ENCODE data around the gene STRIT1.
"Not testable (repeated sequence)": the region's sequence is repeated elsewhere in the genome, so short reads cannot be mapped to it uniquely, and the experiment has no call there.

The STRIT1 gene

DNA sequence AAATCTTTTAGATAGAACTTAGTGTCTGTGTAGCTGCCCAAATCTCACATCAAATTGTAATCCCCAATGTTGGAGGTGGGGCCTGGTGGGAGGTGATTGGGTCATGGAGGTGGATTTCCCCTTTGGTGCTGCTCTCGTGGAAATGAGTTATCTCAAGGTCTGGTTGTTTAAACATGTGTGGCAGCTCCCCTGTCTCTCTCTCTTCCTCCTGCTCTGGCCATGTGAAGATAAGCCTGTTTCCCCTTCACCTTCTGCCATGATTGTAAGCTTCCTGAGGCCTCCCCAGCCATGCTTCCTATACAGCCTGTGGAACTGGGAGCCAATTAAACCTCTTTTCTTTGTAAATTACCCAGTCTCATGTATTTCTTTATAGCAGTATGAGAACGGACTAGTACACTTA lies 30.6 kb downstream of the STRIT1 start:
- not testable (repeated sequence) for H3K4me1 ChIP-seq (ENCODE audit: control insufficient read depth, low read depth, low read length); H3K27ac ChIP-seq (ENCODE audit: low read length); H3K4me3 ChIP-seq (ENCODE audit: low read length); H3K9ac ChIP-seq (ENCODE audit: low read length); H3K9me3 ChIP-seq (ENCODE audit: control insufficient read depth, low read depth, low read length); H3K27me3 ChIP-seq (ENCODE audit: control insufficient read depth, insufficient read depth, low read length)
- H3K36me3 ChIP-seq (ENCODE audit: control insufficient read depth, low read depth, low read length), result peaks cover 34% of the 10 kb centered on the region

DNA sequence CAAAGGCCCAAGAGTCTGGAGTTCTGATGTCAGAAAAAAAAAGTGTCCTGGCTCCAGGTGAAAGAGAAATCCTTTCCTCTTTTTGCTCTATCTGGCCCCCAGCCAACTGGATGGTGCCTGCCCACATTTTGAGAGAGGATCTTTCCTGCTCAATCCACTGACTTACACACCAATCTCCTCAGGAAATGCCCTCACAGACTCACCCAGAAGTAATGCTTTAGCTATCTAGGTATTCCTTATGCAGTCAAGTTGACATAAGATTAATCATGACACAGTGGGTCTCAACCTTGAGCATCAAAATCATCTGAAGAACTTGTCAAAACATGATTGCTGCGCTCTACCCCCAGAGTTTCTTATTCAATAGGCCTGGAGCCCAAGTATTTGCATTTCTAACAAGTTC lies 31.2 kb downstream of the STRIT1 start:
- Histone ChIP-seq H3K27me3 (ENCODE audit: control insufficient read depth, insufficient read depth, low read length) (no peaks in the 10 kb centered on the region), H3K4me1 (ENCODE audit: control insufficient read depth, low read depth, low read length) (no peaks in the 10 kb centered on the region), H3K4me3 (ENCODE audit: low read length) (no peak overlapping the region), H3K27ac (ENCODE audit: low read length) (no peak overlapping the region), H3K9ac (ENCODE audit: low read length) (no peak overlapping the region), H3K9me3 (ENCODE audit: control insufficient read depth, low read depth, low read length) (no peaks in the 10 kb centered on the region), H3K36me3 (ENCODE audit: control insufficient read depth, low read depth, low read length) (peaks cover 29% of the 10 kb centered on the region)

DNA sequence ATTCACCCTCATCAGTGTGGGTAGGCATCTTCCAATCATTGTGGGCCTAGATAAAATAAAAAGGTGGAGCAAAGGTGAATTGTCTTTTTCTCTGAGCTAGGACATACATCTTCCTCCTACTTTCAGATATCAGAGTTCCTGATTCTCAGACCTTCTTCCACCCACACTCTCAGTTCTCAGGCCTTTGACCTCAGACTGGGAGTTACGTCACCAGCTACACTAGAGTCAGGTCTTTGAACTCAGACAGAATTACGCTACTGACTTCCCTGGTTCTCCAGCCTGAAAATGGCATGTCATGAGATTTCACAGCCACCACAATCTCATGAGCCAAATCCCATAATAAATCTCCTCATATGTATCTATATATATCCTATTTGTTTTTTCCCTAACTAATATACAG lies 39.0 kb downstream of the STRIT1 start:
- Histone ChIP-seq H3K27me3 (ENCODE audit: control insufficient read depth, insufficient read depth, low read length) (no peaks in the 10 kb centered on the region), H3K27ac (ENCODE audit: low read length) (no peak overlapping the region), H3K4me3 (ENCODE audit: low read length) (no peak overlapping the region), H3K9me3 (ENCODE audit: control insufficient read depth, low read depth, low read length) (no peaks in the 10 kb centered on the region), H3K36me3 (ENCODE audit: control insufficient read depth, low read depth, low read length) (peaks cover 53% of the 10 kb centered on the region), H3K9ac (ENCODE audit: low read length) (no peak overlapping the region), H3K4me1 (ENCODE audit: control insufficient read depth, low read depth, low read length) (no peaks in the 10 kb centered on the region)

GRCh38 chr3:155252535-155252934 lies 40.9 kb downstream of the STRIT1 start:
- no peaks in the 10 kb centered on the region for H3K4me1 ChIP-seq (ENCODE audit: control insufficient read depth, low read depth, low read length)
- no peak overlapping the region for H3K4me3 ChIP-seq (ENCODE audit: low read length)
- no peaks in the 10 kb centered on the region for H3K27me3 ChIP-seq (ENCODE audit: control insufficient read depth, insufficient read depth, low read length)
- H3K36me3 ChIP-seq (ENCODE audit: control insufficient read depth, low read depth, low read length), result peaks cover 64% of the 10 kb centered on the region
- no peaks in the 10 kb centered on the region for H3K9me3 ChIP-seq (ENCODE audit: control insufficient read depth, low read depth, low read length)
- H3K9ac ChIP-seq (ENCODE audit: low read length), result no peak overlapping the region
- no peak overlapping the region for H3K27ac ChIP-seq (ENCODE audit: low read length)

GRCh38 chr3:155252021-155252420 lies 41.5 kb downstream of the STRIT1 start:
- Histone ChIP-seq H3K4me1 (ENCODE audit: control insufficient read depth, low read depth, low read length) (no peaks in the 10 kb centered on the region), H3K27ac (ENCODE audit: low read length) (no peak overlapping the region), H3K27me3 (ENCODE audit: control insufficient read depth, insufficient read depth, low read length) (no peaks in the 10 kb centered on the region), H3K9ac (ENCODE audit: low read length) (no peak overlapping the region), H3K9me3 (ENCODE audit: control insufficient read depth, low read depth, low read length) (no peaks in the 10 kb centered on the region), H3K36me3 (ENCODE audit: control insufficient read depth, low read depth, low read length) (peaks cover 65% of the 10 kb centered on the region), H3K4me3 (ENCODE audit: low read length) (no peak overlapping the region)

DNA sequence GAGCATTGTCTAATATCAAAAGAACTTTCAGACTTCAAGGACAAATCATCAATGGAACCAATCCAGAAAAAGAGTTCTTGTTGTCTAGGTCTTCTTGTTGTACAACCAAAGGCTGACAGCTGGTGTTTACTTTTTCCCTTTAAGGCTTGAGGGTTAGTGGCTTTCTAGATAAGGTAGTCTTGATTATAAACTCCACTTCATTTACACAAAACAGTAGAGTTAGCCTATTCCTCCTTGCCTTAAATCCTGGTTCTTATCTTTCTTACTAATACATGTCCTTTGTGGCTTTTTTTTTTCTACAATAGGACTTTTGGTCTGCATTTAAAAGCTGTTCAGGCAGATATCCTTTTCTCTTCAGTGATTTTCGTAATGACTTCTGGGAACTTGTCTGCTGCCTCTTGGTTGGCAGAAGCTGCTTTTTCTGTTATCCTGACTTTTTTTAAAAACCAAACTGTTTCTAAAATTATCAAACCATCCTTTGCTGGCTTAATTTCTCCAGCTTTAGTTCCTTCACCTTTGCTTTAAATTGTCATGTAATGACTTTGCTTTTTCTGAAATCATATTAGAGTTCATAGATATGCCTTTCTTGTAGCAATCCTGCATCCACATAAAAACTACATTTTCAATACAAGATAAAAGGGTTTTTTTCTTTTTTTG lies 44.8 kb downstream of the STRIT1 start:
- no peaks in the 10 kb centered on the region for H3K9me3 ChIP-seq (ENCODE audit: control insufficient read depth, low read depth, low read length)
- H3K4me3 ChIP-seq (ENCODE audit: low read length), result no peak overlapping the region
- H3K4me1 ChIP-seq (ENCODE audit: control insufficient read depth, low read depth, low read length), result no peaks in the 10 kb centered on the region
- peaks cover 48% of the 10 kb centered on the region for H3K36me3 ChIP-seq (ENCODE audit: control insufficient read depth, low read depth, low read length)
- no peaks in the 10 kb centered on the region for H3K27me3 ChIP-seq (ENCODE audit: control insufficient read depth, insufficient read depth, low read length)
- no peak overlapping the region for H3K27ac ChIP-seq (ENCODE audit: low read length)
- no peak overlapping the region for H3K9ac ChIP-seq (ENCODE audit: low read length)

- no peak overlapping the region for H3K9ac ChIP-seq (ENCODE audit: low read length)
- peaks cover 26% of the 10 kb centered on the region for H3K9me3 ChIP-seq (ENCODE audit: control insufficient read depth, low read depth, low read length)
- no peaks in the 10 kb centered on the region for H3K4me1 ChIP-seq (ENCODE audit: control insufficient read depth, low read depth, low read length)
- H3K36me3 ChIP-seq (ENCODE audit: control insufficient read depth, low read depth, low read length), result peaks cover 39% of the 10 kb centered on the region
- H3K4me3 ChIP-seq (ENCODE audit: low read length), result no peak overlapping the region
- no peaks in the 10 kb centered on the region for H3K27me3 ChIP-seq (ENCODE audit: control insufficient read depth, insufficient read depth, low read length)
- no peak overlapping the region for H3K27ac ChIP-seq (ENCODE audit: low read length)
Measured at GRCh38 chr3:155244699-155245098, 48.8 kb downstream of the STRIT1 start.

- no peak overlapping the region for H3K9ac ChIP-seq (ENCODE audit: low read length)
- no peak overlapping the region for H3K4me3 ChIP-seq (ENCODE audit: low read length)
Measured at GRCh38 chr3:155244216-155244615, 49.3 kb downstream of the STRIT1 start.

DNA sequence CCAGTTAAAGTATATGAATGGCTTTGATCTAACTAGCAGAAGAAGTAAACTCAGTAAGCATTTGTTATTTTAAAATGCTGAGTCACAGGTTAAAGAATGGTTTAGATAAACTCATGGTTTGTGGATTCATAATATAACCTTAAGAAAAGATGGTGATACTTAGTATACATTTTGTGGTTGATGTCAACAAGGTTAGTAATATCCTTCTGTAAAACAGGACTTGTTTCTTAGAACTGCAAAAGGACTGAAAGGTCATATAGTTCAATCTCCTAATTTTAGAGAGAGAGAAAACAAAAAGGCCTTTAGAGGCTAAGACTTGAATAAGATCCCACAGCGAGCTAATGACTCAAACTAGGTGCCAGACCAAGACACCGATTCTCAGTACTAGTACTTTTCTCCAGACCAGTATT lies 50.0 kb downstream of the STRIT1 start:
- Histone ChIP-seq H3K4me3 (ENCODE audit: low read length) (no peak overlapping the region), H3K27ac (ENCODE audit: low read length) (no peak overlapping the region), H3K36me3 (ENCODE audit: control insufficient read depth, low read depth, low read length) (peaks cover 36% of the 10 kb centered on the region), H3K9ac (ENCODE audit: low read length) (no peak overlapping the region), H3K4me1 (ENCODE audit: control insufficient read depth, low read depth, low read length) (no peaks in the 10 kb centered on the region), H3K9me3 (ENCODE audit: control insufficient read depth, low read depth, low read length) (peaks cover 37% of the 10 kb centered on the region), H3K27me3 (ENCODE audit: control insufficient read depth, insufficient read depth, low read length) (no peaks in the 10 kb centered on the region)

More at GRCh38 chr3:155244216-155244615, 49.3 kb downstream of the STRIT1 start:
- H3K27me3 ChIP-seq (ENCODE audit: control insufficient read depth, insufficient read depth, low read length), result no peaks in the 10 kb centered on the region
- no peaks in the 10 kb centered on the region for H3K4me1 ChIP-seq (ENCODE audit: control insufficient read depth, low read depth, low read length)
- H3K27ac ChIP-seq (ENCODE audit: low read length), result no peak overlapping the region
- peaks cover 30% of the 10 kb centered on the region for H3K9me3 ChIP-seq (ENCODE audit: control insufficient read depth, low read depth, low read length)
- peaks cover 39% of the 10 kb centered on the region for H3K36me3 ChIP-seq (ENCODE audit: control insufficient read depth, low read depth, low read length)

DNA sequence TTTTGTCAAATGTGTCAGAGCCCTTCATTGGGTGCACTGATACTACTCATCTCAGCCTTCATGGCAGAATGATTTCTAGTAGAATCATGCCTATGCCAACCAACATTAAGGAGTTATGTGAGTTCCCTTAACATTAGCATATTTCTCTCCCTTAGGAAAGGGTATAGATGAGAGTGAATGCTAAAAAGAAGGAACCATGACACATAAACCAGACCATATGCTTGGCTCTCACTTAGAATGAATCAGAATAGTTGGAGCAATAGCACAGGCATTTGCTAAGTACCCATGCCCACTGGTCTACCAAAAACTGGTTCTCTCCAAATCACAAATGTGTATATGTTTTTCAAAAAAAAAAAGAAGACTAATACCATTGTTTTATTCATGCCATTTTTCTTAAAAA lies 51.1 kb downstream of the STRIT1 start:
- Histone ChIP-seq H3K36me3 (ENCODE audit: control insufficient read depth, low read depth, low read length) (peaks cover 26% of the 10 kb centered on the region), H3K4me1 (ENCODE audit: control insufficient read depth, low read depth, low read length) (no peaks in the 10 kb centered on the region), H3K9ac (ENCODE audit: low read length) (no peak overlapping the region), H3K27me3 (ENCODE audit: control insufficient read depth, insufficient read depth, low read length) (no peaks in the 10 kb centered on the region), H3K9me3 (ENCODE audit: control insufficient read depth, low read depth, low read length) (peaks cover 43% of the 10 kb centered on the region), H3K27ac (ENCODE audit: low read length) (no peak overlapping the region), H3K4me3 (ENCODE audit: low read length) (no peak overlapping the region)

DNA sequence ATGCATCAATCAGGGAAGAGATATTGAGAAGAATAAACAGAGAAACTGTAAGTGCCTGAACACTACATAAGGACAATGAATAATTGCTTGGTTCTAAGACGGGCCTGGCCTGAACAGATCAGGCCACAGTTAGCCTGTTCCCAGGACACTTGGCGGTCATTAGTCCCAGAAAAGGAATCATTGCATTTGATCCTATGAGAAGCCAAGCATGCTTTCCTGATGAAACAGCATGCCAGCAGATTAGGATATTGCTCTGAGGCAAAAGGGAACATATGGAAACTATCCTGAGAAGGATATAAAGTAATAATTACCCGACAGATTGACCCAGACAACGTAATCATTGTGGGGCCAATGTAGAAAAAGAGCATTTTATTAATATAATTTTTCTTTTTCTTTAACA lies 51.9 kb downstream of the STRIT1 start:
- no peak overlapping the region for H3K4me3 ChIP-seq (ENCODE audit: low read length)
- H3K36me3 ChIP-seq (ENCODE audit: control insufficient read depth, low read depth, low read length), result peaks cover 20% of the 10 kb centered on the region
- no peaks in the 10 kb centered on the region for H3K27me3 ChIP-seq (ENCODE audit: control insufficient read depth, insufficient read depth, low read length)
- no peaks in the 10 kb centered on the region for H3K4me1 ChIP-seq (ENCODE audit: control insufficient read depth, low read depth, low read length)
- H3K27ac ChIP-seq (ENCODE audit: low read length), result no peak overlapping the region
- no peak overlapping the region for H3K9ac ChIP-seq (ENCODE audit: low read length)
- H3K9me3 ChIP-seq (ENCODE audit: control insufficient read depth, low read depth, low read length), result peaks cover 47% of the 10 kb centered on the region

All from iPS-18a (cell line).